Caco-2 (cell line): Measurements from ENCODE around the gene ITM2C. TPM values are rescaled to one million over a fixed set of nuclear protein-coding genes. Genes with fewer than 3 reads are reported as not detected.

Source experiments
- BruUV-seq: library from RNA; stranded (reverse); fragments of 400-500 nt; replicated peaks from 2 replicates; lab custom pipeline; 2021; lab: Mats Ljungman, UMichigan
- CTCF ChIA-PET: fragments of 300-600 bp; sonication (Branson Sonifier 250); formaldehyde crosslinking; loops from one replicate; lab custom pipeline; 2022; ENCODE audit warnings: antibody characterized with exemption; lab: Charles Lee
- POLR2A ChIA-PET: fragments of 300-600 bp; sonication (Branson Sonifier 250); formaldehyde crosslinking; loops from one replicate; lab custom pipeline; 2022; ENCODE audit warnings: antibody characterized with exemption; lab: Charles Lee
- DNase-seq, 2 experiments: peaks; one replicate each; pipeline versions ENCODE4 v3.0.0 to v3.0.0-alpha.2; 2020 to 2022
- H3K27me3 ChIP-seq: replicated peaks from 2 replicates; pipeline ENCODE4 v1.6.0; 2011; ENCODE audit warnings: low read length; ENCODE audit not compliant: control insufficient read depth, insufficient read depth
- H3K36me3 ChIP-seq: 2 replicates; pipeline ENCODE4 v1.5.1; 2011; ENCODE audit warnings: low read length; ENCODE audit not compliant: control insufficient read depth, insufficient read depth
- H3K4me1 ChIP-seq: fragments of 250-450 bp; sonication (Bioruptor Pico); 2 replicates; pipeline ENCODE4 v1.5.1; 2020; ENCODE audit warnings: mild to moderate bottlenecking
- H3K4me3 ChIP-seq: 2 replicates; pipeline ENCODE4 v1.5.1; 2011; ENCODE audit warnings: low read depth, mild to moderate bottlenecking, control low read depth, low read length
- H3K9me3 ChIP-seq: fragments of 250-450 bp; sonication (Bioruptor Pico); 2 replicates; pipeline ENCODE4 v1.5.1; 2020; ENCODE audit warnings: mild to moderate bottlenecking, moderate library complexity
- H3K27ac Mint-ChIP-seq: one replicate; pipeline ENCODE4 v1.8.0; 2022; ENCODE audit warnings: mixed read lengths; ENCODE audit not compliant: unreplicated experiment
- H3K27me3 Mint-ChIP-seq: one replicate; pipeline ENCODE4 v1.8.0; 2022; ENCODE audit warnings: mixed read lengths; ENCODE audit not compliant: insufficient read depth, unreplicated experiment
- H3K36me3 Mint-ChIP-seq: one replicate; pipeline ENCODE4 v1.8.0; 2022; ENCODE audit warnings: mild to moderate bottlenecking, mixed read lengths; ENCODE audit not compliant: insufficient read depth, unreplicated experiment
- H3K4me1 Mint-ChIP-seq: one replicate; pipeline ENCODE4 v1.8.0; 2022; ENCODE audit warnings: low read depth, mixed read lengths; ENCODE audit not compliant: unreplicated experiment
- H3K4me3 Mint-ChIP-seq: one replicate; pipeline ENCODE4 v1.8.0; 2022; ENCODE audit warnings: mild to moderate bottlenecking, moderate library complexity, mixed read lengths; ENCODE audit not compliant: unreplicated experiment
- H3K9me3 Mint-ChIP-seq: one replicate; pipeline ENCODE4 v1.8.0; 2022; ENCODE audit warnings: mixed read lengths; ENCODE audit not compliant: unreplicated experiment
- intact Hi-C: fragments of 100-400 bp; cut with micrococcal nuclease; formaldehyde crosslinking; loops from one replicate; pipeline ENCODE4 v1.10.0; 2022; ENCODE audit not compliant: unreplicated experiment
- total RNA-seq: library from RNA; stranded (reverse); gene quantifications from 2 replicates; pipeline ENCODE4 v1.2.3, GENCODE V29; 2022
- TF ChIP-seq, protein P1 (sequence below), 2 experiments: fragments of 200-600 bp in 1 of 2; IDR thresholded peaks; 1 replicate in 1 of 2; 2 replicates in 1 of 2; pipeline versions ENCODE4 v1.5.1 to v1.8.0; 2011 to 2022; ENCODE audit warnings: antibody characterized with exemption in 1 of 2, control low read depth in 1 of 2, inconsistent platforms in 1 of 2, low read depth in 1 of 2, low read length in 1 of 2, mild to moderate bottlenecking in 1 of 2, moderate library complexity in 1 of 2; ENCODE audit not compliant: insufficient read depth in 1 of 2, severe bottlenecking in 1 of 2, unreplicated experiment in 1 of 2

Gene ITM2C
- total RNA-seq, 1 experiment from 2014 or later: 136 TPM

DNA sequence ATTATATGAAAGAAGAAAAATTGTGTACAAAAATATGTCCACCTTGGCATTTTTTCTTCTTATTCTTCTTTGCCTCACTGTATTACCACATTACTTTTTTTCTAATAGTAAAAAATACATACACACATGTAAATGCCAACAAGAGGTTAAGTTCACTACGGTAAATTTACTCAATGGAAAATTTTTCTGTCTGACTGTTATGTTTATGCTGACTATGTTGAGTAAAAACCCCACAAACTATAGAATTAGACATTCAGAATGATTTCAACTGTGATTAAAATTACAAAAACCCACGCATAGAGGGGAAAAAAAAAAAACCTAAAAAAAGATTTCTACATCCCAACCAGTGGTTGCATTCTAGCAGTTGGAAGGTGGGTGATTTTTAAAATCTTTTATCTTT is 54.9 kb downstream of the ITM2C start:
- ChIA-PET CTCF (no interaction called here), POLR2A (no interaction called here)
- no TSS peak for BruUV-seq
- peaks cover 3% of the 10 kb centered on the region for H3K27me3 Mint-ChIP-seq
- intact Hi-C loops: no loop called here
- no peak overlapping the region for H3K4me3 Mint-ChIP-seq
- no peak for DNase-seq
- H3K36me3 ChIP-seq: no peaks in the 10 kb centered on the region
- H3K27ac Mint-ChIP-seq: no peak overlapping the region
- no peaks in the 10 kb centered on the region for H3K9me3 ChIP-seq
- peaks cover 3% of the 10 kb centered on the region for H3K4me1 Mint-ChIP-seq
- no peaks in the 10 kb centered on the region for H3K36me3 Mint-ChIP-seq
- H3K4me3 ChIP-seq: no peak overlapping the region
- no peaks in the 10 kb centered on the region for H3K27me3 ChIP-seq
- H3K4me1 ChIP-seq: no peaks in the 10 kb centered on the region
- no peaks in the 10 kb centered on the region for H3K9me3 Mint-ChIP-seq
- TF ChIP-seq, protein P1, sequence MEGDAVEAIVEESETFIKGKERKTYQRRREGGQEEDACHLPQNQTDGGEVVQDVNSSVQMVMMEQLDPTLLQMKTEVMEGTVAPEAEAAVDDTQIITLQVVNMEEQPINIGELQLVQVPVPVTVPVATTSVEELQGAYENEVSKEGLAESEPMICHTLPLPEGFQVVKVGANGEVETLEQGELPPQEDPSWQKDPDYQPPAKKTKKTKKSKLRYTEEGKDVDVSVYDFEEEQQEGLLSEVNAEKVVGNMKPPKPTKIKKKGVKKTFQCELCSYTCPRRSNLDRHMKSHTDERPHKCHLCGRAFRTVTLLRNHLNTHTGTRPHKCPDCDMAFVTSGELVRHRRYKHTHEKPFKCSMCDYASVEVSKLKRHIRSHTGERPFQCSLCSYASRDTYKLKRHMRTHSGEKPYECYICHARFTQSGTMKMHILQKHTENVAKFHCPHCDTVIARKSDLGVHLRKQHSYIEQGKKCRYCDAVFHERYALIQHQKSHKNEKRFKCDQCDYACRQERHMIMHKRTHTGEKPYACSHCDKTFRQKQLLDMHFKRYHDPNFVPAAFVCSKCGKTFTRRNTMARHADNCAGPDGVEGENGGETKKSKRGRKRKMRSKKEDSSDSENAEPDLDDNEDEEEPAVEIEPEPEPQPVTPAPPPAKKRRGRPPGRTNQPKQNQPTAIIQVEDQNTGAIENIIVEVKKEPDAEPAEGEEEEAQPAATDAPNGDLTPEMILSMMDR (IDR thresholded peaks at IDR 0.05; ENCODE audit: insufficient read depth in 1 of 2, low read depth in 1 of 2, low read length in 1 of 2, severe bottlenecking in 1 of 2, unreplicated experiment in 1 of 2): no peak

DNA sequence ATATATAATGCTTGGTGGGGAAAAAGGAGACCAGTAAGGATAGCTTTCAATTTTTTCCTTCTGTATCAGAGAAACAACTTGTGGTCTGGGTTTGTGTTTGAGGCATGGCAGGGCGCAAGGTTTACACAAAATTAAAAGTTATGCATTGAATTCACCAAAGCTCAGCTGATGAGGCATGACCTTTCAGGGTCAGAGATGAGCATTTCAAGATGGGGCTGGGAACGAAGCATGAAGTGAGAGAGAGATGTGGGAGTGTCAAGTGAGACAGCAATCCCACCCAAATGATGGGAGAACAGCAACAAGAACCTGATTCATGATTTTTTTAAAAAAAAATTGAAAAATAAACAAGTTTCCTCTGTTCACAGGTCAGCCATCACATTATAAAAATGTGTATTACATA is 55.4 kb downstream of the ITM2C start:
- peaks cover 3% of the 10 kb centered on the region for H3K27me3 Mint-ChIP-seq
- POLR2A ChIA-PET: no interaction called here

DNA sequence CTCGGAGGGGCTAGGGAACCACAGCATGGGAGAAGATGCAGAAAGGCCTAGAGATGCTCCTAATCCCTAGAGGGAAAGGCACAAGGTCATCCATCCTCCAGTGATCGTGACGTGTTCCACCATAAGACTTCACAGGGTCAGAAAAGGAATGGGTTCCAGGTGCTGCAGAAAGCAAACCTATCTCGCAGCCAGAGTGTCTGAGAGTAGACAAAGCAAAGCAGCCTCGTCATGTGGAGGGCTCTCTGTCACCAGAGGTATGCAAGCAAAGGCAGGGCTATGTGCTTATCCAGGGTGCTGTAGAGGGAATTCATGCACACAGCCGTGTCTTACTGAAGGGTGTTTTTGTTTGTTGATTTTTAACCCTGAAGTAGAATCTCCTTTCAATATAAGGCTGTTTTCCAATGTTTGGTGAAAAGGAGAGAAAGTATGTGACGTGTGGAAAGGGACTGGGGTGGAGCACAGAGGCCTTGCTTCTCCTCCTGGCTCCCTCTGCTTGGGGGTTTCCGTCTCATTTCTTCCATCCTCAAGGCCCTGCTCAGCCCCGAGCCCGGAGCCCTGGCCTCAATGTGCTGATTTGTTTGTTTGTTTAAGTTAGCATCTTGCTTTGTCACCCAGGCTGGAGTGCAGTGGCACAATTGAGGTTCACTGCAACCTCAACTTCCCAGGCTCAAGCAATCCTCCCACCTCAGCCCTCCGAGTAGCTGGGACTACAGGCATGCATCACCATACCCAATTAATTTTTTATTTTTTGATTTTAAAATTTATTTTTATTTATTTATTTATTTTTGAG is 57.3 kb downstream of the ITM2C start:
- Histone ChIP-seq H3K36me3 (no peaks in the 10 kb centered on the region), H3K4me1 (no peaks in the 10 kb centered on the region), H3K27me3 (no peaks in the 10 kb centered on the region), H3K9me3 (no peaks in the 10 kb centered on the region), H3K4me3 (no peak overlapping the region)
- CTCF ChIA-PET: no interaction called here
- H3K27ac Mint-ChIP-seq: no peak overlapping the region
- H3K36me3 Mint-ChIP-seq: no peaks in the 10 kb centered on the region
- TF ChIP-seq, protein P1 (IDR thresholded peaks at IDR 0.05; ENCODE audit: insufficient read depth in 1 of 2, low read depth in 1 of 2, low read length in 1 of 2, severe bottlenecking in 1 of 2, unreplicated experiment in 1 of 2): no peak
- H3K4me3 Mint-ChIP-seq: no peak overlapping the region
- no peak for DNase-seq
- H3K9me3 Mint-ChIP-seq: no peaks in the 10 kb centered on the region
- no TSS peak for BruUV-seq
- H3K27me3 Mint-ChIP-seq: peaks cover 3% of the 10 kb centered on the region
- intact Hi-C loops: no loop called here
- POLR2A ChIA-PET: no interaction called here
- no peaks in the 10 kb centered on the region for H3K4me1 Mint-ChIP-seq

More for the DNA sequence above, 55.4 kb downstream of the ITM2C start:
- H3K9me3 Mint-ChIP-seq: no peaks in the 10 kb centered on the region
- DNase-seq: no peak
- TF ChIP-seq, protein P1 (IDR thresholded peaks at IDR 0.05; ENCODE audit: insufficient read depth in 1 of 2, low read depth in 1 of 2, low read length in 1 of 2, severe bottlenecking in 1 of 2, unreplicated experiment in 1 of 2): no peak
- no peaks in the 10 kb centered on the region for H3K27me3 ChIP-seq
- no TSS peak for BruUV-seq
- CTCF ChIA-PET: no interaction called here
- H3K4me1 Mint-ChIP-seq: no peaks in the 10 kb centered on the region
- intact Hi-C loops: no loop called here
- no peak overlapping the region for H3K4me3 ChIP-seq
- H3K9me3 ChIP-seq: no peaks in the 10 kb centered on the region
- no peaks in the 10 kb centered on the region for H3K36me3 ChIP-seq
- no peaks in the 10 kb centered on the region for H3K36me3 Mint-ChIP-seq
- no peak overlapping the region for H3K27ac Mint-ChIP-seq
- H3K4me3 Mint-ChIP-seq: no peak overlapping the region
- H3K4me1 ChIP-seq: no peaks in the 10 kb centered on the region
